ENCODE results near the gene SPAG4.
A peak's percentile ranks its signal among the peaks of the same experiment; 100 is the strongest.

GRCh38 chr20:35652641-35653429 lies 37.2 kb downstream of the SPAG4 start:
- TF ChIP-seq POLR2A (IDR thresholded peaks at IDR 0.05; ENCODE audit: low read depth, low read length): 0 out of 2 replicates have a peak, but pooled peaks have one; percentile 36
- no peak for TF ChIP-seq POLR2AphosphoS5 (IDR thresholded peaks at IDR 0.05; ENCODE audit: low read depth, low read length)
- no peak for TF ChIP-seq TAF1 (IDR thresholded peaks at IDR 0.05; ENCODE audit: low read depth, low read length)
- no peak for TF ChIP-seq PAX5 (IDR thresholded peaks at IDR 0.05; ENCODE audit: insufficient read depth, low read length, severe bottlenecking)
- no peak for TF ChIP-seq POU2F2 (IDR thresholded peaks at IDR 0.05; ENCODE audit: low read depth, low read length)

Measured in GM12891 (cell line).